M059J (cell line): ENCODE results near the gene PPL. TPM values are rescaled to one million over a fixed set of nuclear protein-coding genes. Genes with fewer than 3 reads are reported as not detected.
"Not testable (repeated sequence)": the region's sequence is repeated elsewhere in the genome, so short reads cannot be mapped to it uniquely, and the experiment has no call there.

Source experiments
- DNase-seq: peaks from one replicate; pipeline ENCODE4 v3.0.0-alpha.2; 2012; ENCODE audit warnings: low read depth
- total RNA-seq: library from RNA; depleted of rRNA; stranded (reverse); fragments of >200 nt; shearing (Covaris generic); gene quantifications from 2 replicates; pipeline ENCODE4 v1.2.3, GENCODE V29; 2014

PPL gene
- total RNA-seq, 1 experiment from 2014 or later, result 2.2 TPM

DNA sequence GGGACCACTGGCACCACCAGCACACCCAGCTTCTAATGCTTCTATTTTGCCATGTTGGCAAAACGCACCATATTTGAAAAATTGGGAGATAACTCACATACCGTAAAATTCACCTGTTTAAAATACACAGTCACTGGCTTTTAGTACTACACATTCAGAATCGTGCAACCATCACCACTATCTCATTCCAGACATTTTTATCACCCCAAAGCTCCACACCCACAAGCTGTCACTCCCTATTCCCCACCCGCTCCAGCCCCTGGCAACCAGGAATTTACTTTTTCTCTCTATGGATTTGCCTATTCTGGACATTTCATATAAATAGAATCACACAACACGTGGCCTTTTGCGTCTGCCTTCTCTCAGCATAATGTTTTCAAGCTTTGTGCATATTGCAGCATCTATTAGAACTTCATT is 25.0 kb downstream of the PPL start:
- DNase-seq, result peak; percentile 18

DNA sequence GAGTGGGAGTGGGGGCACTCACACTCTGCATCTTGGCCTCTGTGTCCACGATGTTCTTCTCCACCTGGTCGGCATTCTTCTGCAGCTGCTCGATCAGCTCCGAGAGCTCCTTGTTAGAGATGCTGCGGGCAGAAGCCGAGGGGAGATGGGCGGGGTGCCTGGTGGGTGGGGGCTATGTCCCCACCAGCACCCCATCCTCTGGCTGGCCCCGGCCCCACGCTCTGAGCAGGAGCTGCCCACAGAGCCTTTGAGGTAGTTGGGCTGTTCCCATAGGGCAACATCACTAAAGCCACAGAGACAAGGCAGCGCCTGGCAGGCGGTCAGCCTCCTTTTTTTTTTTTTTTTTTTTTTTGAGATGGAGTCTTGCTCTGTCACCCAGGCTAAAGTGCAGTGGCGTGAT is 26.1 kb downstream of the PPL start:
- DNase-seq, result no peak

DNA sequence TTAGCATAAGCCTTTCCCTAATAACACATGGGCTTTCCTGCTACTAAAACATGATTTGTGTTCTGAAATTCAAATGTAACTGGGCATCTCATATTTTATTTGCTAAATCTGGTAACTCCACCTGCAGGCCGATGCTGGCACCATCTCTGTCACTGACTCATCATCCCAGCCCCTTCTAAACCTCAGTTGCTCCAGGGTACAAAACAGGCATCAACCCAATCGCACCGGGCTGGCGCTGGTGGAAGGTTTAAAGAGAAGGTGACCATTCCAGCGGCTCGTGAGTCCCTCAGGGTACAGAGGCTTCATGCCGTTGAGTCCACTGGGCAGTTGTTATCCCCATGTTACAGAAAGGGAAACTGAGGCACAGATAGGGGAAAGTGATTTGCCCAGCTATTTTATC is 27.1 kb downstream of the PPL start:
- DNase-seq, result peak; percentile 35

DNA sequence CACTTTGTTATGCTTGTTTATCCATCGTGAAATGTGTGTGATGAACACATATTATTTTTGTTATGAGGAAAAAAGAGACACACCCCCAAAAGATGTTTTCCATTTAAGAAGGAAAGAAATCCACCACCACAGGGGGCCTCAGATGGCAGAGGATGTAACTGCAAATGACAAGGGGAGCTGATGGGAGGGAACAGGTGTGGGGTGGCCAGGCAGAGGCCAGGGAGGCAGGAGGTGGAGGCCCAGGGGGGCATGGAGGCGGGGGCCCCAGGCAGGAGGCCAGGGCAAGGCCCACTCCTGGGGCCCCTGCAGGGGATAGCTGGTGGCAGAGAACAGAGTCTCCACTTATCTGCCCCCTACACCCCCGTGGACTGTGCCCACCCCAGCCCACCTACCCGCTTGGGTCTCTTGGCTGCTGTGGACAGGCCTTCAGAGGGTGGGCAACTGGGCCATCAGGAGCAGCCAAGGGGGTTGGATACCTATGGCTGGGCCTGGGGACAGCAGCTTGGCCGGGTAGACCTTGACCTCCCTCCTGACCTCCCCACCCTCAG is 28.0 kb downstream of the PPL start:
- DNase-seq, result no peak

DNA sequence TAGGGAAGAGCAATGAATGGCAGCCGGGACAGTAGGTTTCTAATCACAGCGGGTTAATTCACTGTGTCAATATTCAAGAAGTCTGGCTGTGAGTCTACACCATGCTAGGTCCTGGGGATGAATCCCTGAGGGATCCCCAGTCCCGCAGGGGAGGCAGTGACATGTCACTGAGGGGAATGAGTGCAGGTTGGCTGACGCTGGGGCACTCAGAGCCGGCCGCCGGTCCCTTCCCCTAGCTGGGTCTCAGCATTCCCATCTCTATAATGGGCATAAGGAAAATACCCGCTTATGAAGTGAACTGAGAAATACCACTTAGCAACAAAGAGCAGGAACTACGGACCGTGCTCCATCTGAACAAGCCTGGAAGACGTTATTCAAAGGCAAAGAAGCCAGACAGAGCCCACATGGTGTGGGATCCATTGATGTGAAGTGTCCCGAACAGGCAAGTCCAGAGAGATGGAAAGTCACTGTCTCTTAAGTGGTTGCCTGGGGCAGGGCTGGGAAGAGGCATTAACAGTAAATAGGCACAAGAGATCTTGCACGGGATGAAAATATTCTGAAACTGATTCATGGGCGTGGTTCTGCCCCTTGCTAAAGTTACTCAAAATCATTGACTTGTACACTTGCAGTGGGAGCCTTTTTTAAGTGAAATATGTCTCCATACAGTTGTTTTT is 31.9 kb downstream of the PPL start:
- DNase-seq, result no peak

DNA sequence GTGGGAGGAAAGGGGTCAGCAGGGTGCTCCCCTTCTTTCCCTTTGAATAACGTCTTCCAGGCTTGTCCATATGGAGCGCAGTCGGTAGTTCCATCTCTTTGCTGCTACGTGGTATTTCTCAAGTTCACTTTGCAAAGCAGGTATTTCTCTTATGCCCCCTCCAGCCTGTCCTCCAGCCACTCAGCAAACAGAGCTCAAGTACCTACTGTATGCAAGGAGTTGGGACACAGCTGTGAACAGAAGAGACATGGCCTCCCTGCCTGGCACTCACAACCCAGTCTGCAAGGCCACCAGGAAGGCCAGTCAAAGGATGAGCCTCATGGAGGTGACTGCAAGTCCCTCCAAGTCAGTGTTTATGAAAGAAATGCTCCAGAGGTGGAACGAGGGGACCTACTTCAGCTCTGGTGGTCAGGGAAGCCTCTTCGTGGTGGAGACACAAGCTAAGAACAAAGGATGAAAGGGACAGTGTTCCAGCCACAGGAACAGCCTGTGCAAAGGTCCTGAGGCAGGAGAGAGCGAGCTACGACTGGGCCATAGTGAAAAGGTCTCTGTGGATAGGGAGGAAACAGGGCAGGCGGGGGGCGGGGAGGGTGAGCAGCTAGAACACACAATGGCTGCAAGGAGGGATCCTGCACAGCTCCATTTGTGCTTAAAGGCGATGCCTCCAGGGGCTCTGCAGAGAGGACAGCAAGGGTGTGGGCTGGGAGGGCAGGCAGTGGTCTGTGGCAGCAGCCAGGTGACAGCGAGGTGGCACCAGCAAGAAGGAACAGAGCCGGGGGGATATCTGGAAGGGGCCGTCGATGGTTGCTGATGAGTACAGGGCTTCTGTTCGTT is 32.6 kb downstream of the PPL start:
- DNase-seq, result no peak

DNA sequence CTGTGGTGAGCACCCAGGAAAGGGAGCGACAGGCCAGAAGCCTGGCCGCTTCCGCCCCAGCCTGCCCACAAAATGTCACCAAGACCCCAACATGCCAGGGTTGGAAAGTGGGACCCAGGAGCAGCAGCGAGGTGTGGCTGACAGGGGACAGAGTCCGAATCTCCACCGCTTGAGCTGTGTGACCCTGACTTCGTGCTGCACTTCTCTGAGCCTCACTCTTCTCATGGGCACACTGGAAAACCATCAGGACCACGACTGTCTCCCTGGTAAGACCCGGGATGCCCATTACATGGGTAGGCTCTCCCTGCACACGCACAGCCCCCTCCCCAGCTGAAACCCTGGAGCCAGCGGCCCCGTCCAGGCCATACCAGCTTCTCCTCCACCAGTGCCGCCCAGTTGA is 34.9 kb downstream of the PPL start:
- no peak for DNase-seq

DNA sequence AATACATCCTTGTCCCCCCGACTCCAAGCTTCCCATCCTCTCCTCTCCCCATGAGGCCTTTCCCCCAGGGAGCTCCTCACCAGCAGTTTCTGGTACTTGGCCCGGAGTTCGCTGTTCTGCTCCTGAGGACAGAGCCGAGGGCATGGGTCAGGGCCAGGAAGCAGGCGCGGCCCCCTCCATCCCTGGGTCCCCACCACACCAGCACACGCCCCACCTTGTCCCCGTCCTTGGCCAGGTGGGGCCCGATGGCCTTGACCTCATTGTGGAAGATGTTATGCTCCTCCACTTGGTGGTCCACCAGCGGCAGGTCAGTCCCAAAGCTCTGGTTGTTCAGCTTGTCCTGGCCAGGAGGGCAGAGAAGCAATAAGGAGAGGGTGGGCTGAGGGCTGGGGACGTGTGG is 36.2 kb downstream of the PPL start:
- no peak for DNase-seq

DNA sequence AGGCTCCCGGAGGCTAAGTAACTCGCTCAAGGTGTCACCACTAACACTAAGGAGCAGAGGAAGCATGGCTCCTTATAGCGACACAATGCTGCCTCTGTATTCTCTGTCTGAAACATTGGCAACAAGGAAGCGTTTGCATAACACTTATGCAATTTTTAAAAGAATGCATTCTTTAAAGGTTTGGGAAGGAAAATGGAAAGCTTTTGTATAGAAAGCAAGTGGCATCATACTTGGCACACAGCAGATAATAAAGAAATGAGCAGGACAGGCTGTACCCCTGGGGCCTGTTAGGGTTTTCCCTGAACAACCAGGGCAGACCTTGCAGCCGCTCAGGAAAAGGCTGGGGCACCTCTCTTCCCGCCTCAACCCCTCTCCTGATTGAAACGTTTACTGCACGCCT is 36.9 kb downstream of the PPL start:
- DNase-seq, result no peak

DNA sequence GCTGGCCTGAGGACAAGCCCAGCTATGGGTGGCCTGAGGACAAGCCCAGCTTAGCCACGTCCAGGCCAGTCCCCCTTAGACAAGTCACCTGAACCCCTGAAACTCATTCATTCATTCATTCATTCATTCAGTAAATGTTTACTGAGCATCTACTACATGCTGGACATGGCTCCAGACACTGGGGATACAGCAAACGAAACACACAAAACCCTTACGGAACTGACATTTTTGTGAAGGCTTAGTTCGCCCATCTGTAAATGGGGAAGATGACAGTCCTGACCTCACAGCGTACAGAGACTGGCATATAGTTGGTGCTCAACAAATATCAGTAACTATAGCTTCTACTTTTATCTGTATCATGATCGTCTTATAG is 37.5 kb downstream of the PPL start:
- no peak for DNase-seq

DNA sequence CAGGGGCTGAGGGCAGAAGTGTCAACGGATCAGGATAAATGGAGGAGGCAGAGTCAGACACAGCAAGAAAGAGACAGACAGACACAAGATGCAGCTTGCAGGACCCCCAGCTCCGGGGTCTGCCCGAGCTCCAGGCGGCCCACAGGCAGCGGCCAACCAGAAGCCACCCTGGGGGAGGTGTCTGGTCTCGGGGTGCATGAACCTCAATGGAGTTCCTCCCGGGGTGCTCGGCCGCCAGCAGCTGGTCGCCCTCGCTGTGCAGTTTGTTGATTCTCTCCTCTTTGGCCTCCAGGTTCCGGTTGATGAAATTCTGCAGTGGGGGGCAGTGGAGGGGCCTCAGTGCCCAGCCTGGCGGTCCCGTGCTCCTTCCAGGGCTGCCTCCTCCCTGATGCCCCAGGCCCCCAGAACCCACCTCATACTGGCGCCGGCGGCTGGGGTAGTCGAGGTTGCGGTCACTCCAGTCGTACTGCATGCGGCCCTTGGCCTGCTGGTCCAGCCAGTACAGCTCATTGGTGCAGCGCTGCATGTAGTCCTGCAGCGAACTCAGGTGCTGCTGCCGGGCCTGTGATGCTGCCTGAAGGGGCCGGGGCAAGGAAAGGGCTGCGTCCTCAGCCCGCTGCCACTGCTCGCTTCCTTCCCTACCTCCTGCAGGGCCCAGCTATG is 38.0 kb downstream of the PPL start:
- DNase-seq, result no peak

DNA sequence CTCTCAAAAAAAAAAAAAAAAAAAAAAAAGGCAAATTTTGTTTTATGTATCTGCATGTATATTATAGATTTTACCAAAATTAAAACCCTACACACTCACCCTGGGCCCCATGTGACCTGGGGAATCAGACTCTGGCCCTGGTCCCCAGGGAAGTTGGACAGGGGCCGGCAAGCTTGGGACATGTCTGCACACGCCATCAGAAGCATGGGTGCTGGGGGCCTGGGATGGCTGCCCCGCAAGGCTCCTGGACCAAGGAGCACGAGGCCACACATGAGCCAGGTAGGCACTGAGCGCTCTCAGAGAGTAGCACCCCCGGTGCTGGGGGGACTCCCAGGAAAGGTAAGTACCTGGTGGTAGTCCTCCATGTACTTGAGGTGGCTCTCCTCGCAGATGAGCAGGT is 39.6 kb downstream of the PPL start:
- DNase-seq, result no peak

DNA sequence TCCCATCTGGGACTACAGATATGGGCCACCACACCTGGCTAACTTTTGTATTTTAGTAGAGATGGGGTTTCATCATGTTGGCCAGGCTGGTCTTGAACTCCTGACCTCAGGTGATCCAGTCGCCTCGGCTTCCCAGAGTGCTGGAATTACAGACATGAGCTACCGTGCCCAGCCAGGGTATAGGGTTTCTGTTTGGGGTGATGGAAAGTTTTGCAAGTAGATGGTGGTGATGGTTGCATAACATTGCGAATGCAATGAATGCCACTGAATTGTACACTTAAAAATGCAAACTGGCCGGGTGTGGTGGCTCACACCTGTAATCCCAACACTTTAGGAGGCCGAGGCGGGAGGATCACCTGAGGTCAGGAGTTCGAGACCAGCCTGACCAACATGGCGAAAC is 40.2 kb downstream of the PPL start:
- DNase-seq, result not testable (repeated sequence)

DNA sequence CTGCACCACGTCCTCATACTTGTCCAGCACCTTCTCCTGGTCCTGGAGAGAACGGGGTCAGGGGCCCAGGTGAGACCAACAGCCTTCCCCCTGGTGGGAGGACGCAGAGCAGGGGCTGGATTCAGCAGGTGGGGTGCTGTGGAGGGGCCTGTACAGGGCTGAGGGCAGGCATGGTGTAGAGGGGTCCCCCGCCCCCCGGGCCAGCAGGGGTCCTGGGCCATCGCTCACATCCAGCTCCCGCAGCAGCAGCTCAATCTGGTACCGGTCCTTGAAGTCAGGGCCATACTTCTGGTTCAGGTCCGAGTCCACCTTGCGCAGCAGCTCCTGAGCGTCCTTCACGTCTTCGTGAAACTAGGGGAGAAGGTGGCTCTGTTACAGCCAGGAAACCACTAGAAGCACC is 41.6 kb downstream of the PPL start:
- DNase-seq, result no peak

DNA sequence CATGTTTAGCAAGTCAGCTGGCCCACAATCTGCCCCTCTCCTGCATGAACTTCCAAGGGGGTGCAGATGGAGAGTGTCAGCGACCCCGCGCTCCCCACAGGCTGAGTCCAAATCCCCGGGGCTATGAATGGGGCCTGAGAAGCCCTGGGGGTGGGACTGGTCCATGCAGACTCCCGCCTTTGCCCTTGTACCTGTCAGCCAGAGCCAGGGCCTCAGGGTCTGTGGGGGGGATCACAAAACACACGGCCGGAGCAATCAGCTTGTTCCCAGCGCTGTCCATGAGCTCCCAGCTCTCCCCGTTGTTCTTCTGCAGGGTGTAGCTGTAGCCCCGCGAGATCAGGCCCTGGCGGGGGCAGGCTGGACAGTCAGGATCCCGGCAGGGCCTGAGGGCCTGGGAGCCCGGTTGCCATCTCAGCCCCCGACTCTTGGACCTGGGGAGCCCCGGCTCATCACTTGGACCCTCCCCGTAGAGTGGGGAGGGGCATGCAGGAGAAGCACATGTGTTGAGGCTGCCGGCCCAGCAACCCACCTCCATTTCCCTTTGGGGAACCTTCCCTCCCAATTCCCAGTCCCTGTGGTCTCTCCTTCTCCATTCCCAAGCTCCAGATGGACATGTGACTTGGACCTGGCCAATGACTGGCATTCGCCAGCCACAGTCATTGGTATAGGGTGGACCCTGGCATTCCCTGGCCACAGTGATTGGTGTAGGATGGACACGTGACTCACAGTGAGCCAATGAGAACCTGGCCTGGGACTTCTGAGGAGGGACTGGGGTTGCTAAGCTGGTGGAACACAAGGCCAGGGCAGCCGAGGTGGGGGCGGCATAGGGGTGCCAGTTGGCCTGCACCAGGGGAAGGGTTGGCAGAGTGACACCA is 42.4 kb downstream of the PPL start:
- DNase-seq, result no peak

DNA sequence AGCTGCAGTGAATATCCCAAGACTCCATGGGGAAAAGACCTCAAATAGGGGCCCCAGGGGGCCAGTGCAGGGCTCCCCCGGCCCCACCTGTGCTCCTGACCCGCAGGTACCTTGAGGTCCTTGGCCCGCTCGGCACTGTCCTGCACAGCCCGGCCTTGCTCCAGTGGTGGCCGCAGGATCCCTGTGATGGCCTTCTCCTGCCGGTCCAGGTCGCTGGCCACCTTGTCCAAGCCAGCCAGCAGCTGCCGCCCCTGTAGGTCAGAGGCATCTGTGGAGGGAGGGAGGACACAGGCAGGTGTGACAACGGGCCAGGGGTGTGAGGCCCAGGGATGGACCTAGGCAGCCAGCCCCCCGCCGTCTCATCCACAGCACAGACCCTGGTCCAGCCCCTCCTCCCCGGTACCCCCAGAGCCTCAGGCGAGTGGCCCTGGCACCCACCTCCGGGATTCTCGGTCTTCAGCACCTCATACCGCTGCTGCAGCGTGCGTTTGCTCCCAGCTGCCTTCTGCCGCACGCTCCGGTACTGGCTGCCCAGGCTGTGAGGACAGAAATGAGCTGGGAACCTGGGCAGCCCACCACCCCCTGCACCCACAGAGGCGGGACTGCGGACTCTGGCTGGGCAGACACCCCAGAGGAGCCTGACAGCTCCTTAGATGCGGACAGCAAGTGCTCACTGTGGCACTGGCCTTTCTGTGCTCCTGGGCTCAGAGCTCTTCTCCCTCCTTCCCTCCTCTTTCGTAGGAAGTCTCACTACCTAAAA is 43.7 kb downstream of the PPL start:
- no peak for DNase-seq

DNA sequence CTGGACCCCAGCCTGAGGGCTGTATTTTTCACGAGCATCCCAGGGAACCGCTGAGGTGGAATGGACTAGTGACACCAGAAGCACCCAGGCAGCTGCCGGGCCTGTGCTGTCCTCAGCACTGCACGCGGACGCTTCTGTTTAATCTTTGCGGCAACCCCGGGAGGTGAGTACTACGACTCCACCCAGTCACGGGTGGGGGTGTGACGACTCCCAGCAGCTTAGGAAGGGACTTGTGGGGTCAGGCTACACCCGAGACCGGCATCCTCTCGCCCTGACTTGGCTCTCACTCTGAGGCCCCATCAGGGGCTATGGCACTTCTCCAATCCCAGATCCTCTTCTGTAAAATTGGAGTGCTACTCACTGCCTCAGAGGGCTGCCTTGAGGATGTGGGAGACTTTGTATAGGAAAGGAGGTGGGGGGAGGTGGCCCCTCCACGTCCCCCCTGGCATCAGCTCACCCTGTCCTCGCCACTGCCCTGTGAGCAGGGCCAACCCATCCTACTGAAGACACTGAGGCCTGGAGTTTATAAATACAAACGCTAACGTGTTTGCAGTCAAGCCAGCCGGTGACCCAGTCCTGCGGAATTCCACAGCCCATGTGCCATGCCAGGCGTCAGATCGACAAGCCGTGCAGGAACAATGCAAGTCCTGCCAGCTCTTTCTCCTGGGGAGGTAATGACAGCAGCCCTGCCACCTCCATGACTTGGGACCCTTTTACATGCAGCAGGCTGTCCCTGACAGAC is 44.4 kb downstream of the PPL start:
- no peak for DNase-seq

DNA sequence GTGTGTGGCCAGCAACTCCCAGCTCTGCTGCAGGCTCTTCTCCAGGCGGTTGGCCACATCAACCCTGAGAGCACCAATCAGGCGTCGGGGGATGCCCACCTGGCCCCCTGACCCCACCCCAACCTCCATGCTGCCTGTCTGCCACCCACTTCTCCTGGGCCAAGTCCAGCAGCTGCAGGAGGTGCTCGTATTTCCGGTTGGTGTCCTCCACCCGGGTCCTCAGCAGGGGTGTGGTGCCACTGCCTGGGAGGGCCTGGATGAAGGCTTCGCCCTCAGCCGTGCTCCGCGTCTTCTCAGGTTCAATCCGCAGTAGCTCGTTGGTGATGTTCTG is 45.1 kb downstream of the PPL start:
- no peak for DNase-seq

DNA sequence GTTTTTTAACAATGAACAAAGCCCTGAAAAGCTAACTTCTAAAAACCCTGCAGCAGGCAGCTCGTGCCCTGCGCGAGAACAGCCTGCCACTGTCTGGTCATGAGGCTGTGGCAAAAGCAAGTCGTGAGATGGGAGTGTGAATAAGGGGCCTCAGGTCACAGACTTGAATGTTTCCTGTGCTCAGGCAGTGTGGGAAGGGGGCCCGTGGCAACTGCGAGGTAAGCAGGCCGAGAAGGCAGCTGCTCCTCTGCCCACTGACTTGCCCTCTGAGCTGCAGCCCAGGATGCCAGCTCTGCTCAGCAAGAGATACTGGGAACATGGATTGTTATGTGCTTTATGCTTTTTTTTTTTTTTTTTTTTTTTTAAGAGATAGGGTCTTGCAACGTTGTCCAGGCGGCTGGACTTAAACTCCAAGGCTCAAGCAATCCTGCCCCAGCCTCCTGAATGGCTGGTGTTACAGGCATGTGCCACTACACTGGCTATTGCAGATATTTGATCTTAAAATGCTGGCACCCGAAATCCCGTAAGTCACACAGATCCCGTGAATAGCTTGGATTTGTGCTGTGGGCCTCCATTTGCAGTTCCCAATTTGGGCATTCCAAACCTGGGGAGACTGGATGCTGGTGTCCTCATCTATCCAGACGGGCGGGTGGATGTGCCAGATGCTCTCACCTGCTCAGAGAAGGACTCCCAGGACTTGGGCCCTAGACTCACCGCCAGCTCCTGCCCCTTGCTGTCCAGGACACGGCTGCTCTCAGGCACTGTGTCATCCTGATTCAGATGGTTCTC is 45.7 kb downstream of the PPL start:
- DNase-seq, result no peak

DNA sequence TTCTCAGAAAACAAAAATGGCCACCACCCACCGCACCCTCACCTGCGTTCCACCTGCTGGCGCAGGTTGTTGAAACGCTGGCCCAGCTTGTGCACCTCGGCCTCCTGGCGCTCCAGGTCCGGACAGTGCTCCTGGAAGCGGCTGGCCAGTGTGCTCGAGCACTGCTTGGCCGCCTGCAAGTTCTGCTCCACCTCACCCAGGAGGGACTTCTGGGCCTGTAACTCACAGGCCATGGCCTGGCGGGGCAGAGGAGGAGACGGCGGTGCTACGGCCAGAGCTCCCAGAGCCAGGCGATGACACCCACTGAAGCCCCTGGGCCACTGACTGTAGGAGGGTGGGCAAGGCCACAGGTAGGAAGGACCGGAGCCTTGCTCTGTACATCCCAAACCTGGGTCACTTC is 46.3 kb downstream of the PPL start:
- no peak for DNase-seq
